Left ventricle myocardium inferior (tissue), 1 donor: ENCODE measurements around the gene UBE2Q2. TPM values are rescaled to one million over a fixed set of nuclear protein-coding genes. Genes with fewer than 3 reads are reported as not detected.

Experiments
- DNase-seq: peaks from one replicate; pipeline ENCODE4 v3.0.0-alpha.2; 2020
- H3K27ac ChIP-seq: fragments of 200-600 bp; replicated peaks from 2 replicates; pipeline ENCODE4 v1.8.0; 2021
- H3K27me3 ChIP-seq: fragments of 200-600 bp; 2 replicates; pipeline ENCODE4 v1.8.0; 2021; ENCODE audit warnings: low read depth
- H3K36me3 ChIP-seq: fragments of 200-600 bp; 2 replicates; pipeline ENCODE4 v1.8.0; 2021
- H3K4me1 ChIP-seq: fragments of 200-600 bp; 2 replicates; pipeline ENCODE4 v1.8.0; 2021
- H3K4me3 ChIP-seq: fragments of 200-600 bp; 2 replicates; pipeline ENCODE4 v1.8.0; 2021; ENCODE audit warnings: mild to moderate bottlenecking, moderate library complexity
- H3K9me3 ChIP-seq: fragments of 200-600 bp; replicated peaks from 2 replicates; pipeline ENCODE4 v1.8.0; 2021
- intact Hi-C: fragments of 100-400 bp; cut with micrococcal nuclease; formaldehyde crosslinking; loops from one replicate; pipeline ENCODE4 v1.11.0; 2022
- total RNA-seq: library from RNA; stranded (reverse); fragmentation: NEBNext Ultra II Directional; extraction: Animal tissue kit (Norgen Biotek cat#: 25700); gene quantifications from one replicate; pipeline ENCODE4 v1.2.1, GENCODE V29; 2021
- TF ChIP-seq, protein P1 (sequence below): fragments of 200-600 bp; IDR thresholded peaks from 2 replicates; pipeline ENCODE4 v1.8.0; 2021; ENCODE audit warnings: antibody characterized with exemption, mild to moderate bottlenecking, borderline replicate concordance
- donor health status: DM: no; HTN: yes; CAD: no; lungs with severe emphysema.

Gene UBE2Q2
- total RNA-seq, 1 donor from 2014 or later: 27.8 TPM

DNA sequence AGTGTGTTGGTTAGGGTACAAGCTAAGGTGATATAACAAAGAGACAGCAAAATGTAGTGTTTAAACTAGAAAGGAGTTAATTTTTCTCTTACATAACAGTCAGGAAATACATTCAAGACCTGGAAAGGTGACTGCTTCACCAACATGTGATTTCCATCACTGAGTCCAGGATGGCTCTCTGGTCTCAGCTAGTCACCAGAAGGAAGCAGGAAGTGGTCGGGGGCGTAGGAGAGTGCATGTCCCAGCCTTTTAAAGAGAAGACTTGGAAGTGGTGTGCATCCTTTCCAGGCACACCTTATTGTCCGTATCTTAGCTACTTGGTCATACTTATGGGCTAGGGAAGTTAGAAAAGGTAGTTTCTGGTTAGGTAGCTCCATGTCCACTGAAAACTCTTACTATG, 11.1 kb upstream of the UBE2Q2 start:
- DNase-seq: no peak
- Histone ChIP-seq H3K27ac (no peak overlapping the region), H3K4me1 (peaks cover 11% of the 10 kb centered on the region), H3K9me3 (no peaks in the 10 kb centered on the region), H3K27me3 (no peaks in the 10 kb centered on the region), H3K4me3 (no peak overlapping the region), H3K36me3 (no peaks in the 10 kb centered on the region)
- TF ChIP-seq, protein P1, sequence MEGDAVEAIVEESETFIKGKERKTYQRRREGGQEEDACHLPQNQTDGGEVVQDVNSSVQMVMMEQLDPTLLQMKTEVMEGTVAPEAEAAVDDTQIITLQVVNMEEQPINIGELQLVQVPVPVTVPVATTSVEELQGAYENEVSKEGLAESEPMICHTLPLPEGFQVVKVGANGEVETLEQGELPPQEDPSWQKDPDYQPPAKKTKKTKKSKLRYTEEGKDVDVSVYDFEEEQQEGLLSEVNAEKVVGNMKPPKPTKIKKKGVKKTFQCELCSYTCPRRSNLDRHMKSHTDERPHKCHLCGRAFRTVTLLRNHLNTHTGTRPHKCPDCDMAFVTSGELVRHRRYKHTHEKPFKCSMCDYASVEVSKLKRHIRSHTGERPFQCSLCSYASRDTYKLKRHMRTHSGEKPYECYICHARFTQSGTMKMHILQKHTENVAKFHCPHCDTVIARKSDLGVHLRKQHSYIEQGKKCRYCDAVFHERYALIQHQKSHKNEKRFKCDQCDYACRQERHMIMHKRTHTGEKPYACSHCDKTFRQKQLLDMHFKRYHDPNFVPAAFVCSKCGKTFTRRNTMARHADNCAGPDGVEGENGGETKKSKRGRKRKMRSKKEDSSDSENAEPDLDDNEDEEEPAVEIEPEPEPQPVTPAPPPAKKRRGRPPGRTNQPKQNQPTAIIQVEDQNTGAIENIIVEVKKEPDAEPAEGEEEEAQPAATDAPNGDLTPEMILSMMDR: no peak
- intact Hi-C loops: no loop called here

DNA sequence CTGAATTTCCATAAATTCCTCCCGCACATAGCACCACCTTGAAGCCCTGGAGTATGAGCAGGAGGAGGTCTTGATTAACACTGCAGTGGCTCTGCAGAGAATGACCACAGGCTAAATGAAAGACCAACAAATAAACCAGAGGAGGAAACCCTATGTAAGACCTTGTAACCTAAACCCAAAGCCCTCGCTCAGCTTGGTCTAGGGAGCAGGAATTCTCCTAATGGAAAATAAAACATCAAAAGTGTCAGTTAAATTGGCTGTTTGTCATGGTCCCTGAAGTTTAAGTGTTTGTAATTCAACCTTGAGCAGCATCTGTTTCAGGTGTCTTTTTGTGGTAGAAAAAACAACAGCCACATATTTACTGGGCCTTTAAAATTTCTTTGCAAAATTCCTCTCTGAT, 9.2 kb upstream of the UBE2Q2 start:
- H3K36me3 ChIP-seq: no peaks in the 10 kb centered on the region
- no peaks in the 10 kb centered on the region for H3K27me3 ChIP-seq
- intact Hi-C loops: no loop called here
- H3K9me3 ChIP-seq: no peaks in the 10 kb centered on the region
- TF ChIP-seq, protein P1: no peak
- no peak overlapping the region for H3K27ac ChIP-seq
- H3K4me3 ChIP-seq: no peak overlapping the region
- H3K4me1 ChIP-seq: peaks cover 11% of the 10 kb centered on the region
- DNase-seq: no peak

DNA sequence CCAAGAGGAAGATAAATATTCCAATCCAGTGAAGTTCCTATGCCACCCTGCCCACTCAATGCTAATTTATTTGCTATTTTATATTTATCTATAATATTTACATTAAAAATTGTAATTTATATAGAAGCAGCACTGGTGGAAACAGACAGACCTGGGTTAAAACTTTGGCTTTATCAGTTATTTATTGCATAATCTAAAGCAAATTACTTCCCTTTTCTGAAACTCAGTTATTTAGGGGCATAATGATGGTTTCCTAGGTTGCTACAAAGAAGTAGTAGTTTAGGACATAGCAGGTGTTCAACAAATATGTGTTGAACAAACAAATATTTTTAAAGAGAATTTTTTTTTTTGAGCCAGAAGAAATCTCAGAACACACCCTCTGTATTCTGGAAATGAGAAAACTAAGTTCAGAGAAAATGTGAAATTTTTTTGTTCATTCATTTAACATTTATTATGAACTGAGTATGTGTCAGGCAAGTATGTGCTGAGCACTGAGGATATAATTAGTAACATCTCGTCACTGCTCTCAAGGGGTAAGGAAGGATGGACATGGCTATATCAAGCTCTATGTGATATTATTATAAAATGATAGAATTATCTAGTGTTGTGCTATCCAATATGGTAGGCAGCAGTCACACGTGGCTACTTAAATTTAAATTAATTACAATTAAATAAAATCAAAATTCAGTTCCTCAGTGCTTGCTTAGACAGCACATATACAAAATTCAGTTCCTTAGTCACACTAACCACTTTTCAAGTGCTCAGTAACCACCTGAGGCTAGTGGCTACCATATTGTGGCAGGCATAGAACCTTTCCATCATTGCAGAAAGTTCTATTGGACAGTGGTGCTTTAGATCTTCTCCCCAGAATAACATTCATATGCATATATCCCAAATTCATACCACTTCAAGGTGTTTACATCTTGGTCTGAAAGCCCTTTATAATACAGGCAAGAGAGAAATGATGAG, 7.0 kb upstream of the UBE2Q2 start:
- no peaks in the 10 kb centered on the region for H3K36me3 ChIP-seq

DNA sequence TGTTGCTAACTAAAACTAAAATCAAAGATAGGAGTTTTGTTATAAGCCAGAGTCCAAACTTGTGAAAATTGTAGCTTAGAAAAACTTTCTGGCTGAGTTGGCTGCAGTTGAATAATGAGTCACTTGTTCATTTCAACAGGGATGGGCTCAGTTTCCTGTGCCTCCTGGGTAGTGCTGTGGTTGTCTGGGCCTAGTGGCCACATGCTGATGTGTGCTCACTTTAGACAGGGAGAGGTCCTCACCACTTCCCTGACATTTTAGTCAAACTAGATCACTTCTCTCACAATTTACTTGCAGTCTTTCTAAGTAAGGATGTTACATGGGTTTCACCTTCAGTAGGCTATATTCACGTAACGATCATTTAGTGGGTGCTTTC, 6.3 kb upstream of the UBE2Q2 start:
- no peak overlapping the region for H3K4me3 ChIP-seq
- no peaks in the 10 kb centered on the region for H3K9me3 ChIP-seq
- no peaks in the 10 kb centered on the region for H3K36me3 ChIP-seq
- no peak for DNase-seq
- H3K27ac ChIP-seq: no peak overlapping the region
- peaks cover 22% of the 10 kb centered on the region for H3K4me1 ChIP-seq
- H3K27me3 ChIP-seq: no peaks in the 10 kb centered on the region
- intact Hi-C loops: no loop called here
- TF ChIP-seq, protein P1: no peak

More for the DNA sequence above, 7.0 kb upstream of the UBE2Q2 start:
- intact Hi-C loops: no loop called here
- DNase-seq: no peak
- TF ChIP-seq, protein P1: no peak
- H3K27ac ChIP-seq: peak overlapping the region; percentile 7
- no peaks in the 10 kb centered on the region for H3K9me3 ChIP-seq
- no peak overlapping the region for H3K4me3 ChIP-seq
- H3K4me1 ChIP-seq: peaks cover 17% of the 10 kb centered on the region
- no peaks in the 10 kb centered on the region for H3K27me3 ChIP-seq

- Histone ChIP-seq H3K36me3 (no peaks in the 10 kb centered on the region), H3K9me3 (no peaks in the 10 kb centered on the region), H3K27ac (peak overlapping the region; percentile 96), H3K4me1 (peaks cover 50% of the 10 kb centered on the region), H3K4me3 (no peak overlapping the region), H3K27me3 (no peaks in the 10 kb centered on the region)
- intact Hi-C loops: no loop called here
- TF ChIP-seq, protein P1: no peak
- DNase-seq: no peak
Observed at GRCh38 chr15:75840659-75841058, 2.6 kb upstream of the UBE2Q2 start.
